Measurements from ENCODE around the gene INO80D. TPM values are rescaled to one million over a fixed set of nuclear protein-coding genes. Genes with fewer than 3 reads are reported as not detected.
"Not testable (repeated sequence)": the region's sequence is repeated elsewhere in the genome, so short reads cannot be mapped to it uniquely, and the experiment has no call there.

INO80D gene
- total RNA-seq, 1 experiment from 2014 or later = 20.2 TPM

GRCh38 chr2:206108713-206109112 lies 22.7 kb upstream of the INO80D start:
- no peaks in the 10 kb centered on the region for H3K27me3 Mint-ChIP-seq (ENCODE audit: unreplicated experiment)
- no peak for DNase-seq
- no peak overlapping the region for H3K4me3 Mint-ChIP-seq (ENCODE audit: low read depth, unreplicated experiment)
- no peak overlapping the region for H3K27ac Mint-ChIP-seq (ENCODE audit: unreplicated experiment)
- no peaks in the 10 kb centered on the region for H3K9me3 Mint-ChIP-seq (ENCODE audit: low read depth, unreplicated experiment)
- no TSS peak for BruUV-seq (replicated peaks)
- peaks cover 3% of the 10 kb centered on the region for H3K36me3 Mint-ChIP-seq (ENCODE audit: insufficient read depth, unreplicated experiment)
- CTCF ChIA-PET = interaction anchor here (0.7 kb wide), 1 partner anchor 53 kb away, joined by 5 read pairs; no protein-coding TSS in a partner anchor
- peaks cover 9% of the 10 kb centered on the region for H3K4me1 Mint-ChIP-seq (ENCODE audit: low read depth, unreplicated experiment)
- no peak for TF ChIP-seq CTCF (IDR thresholded peaks at IDR 0.05; ENCODE audit: unreplicated experiment)
- intact Hi-C loops (cut with micrococcal nuclease; ENCODE audit: unreplicated experiment) = no loop called here

- H3K4me3 Mint-ChIP-seq (ENCODE audit: low read depth, unreplicated experiment) = no peak overlapping the region
- CTCF ChIA-PET = no interaction called here
- DNase-seq = no peak
- no peak for TF ChIP-seq CTCF (IDR thresholded peaks at IDR 0.05; ENCODE audit: unreplicated experiment)
- H3K4me1 Mint-ChIP-seq (ENCODE audit: low read depth, unreplicated experiment) = peaks cover 9% of the 10 kb centered on the region
- H3K9me3 Mint-ChIP-seq (ENCODE audit: low read depth, unreplicated experiment) = no peaks in the 10 kb centered on the region
- intact Hi-C loops (cut with micrococcal nuclease; ENCODE audit: unreplicated experiment) = no loop called here
- H3K36me3 Mint-ChIP-seq (ENCODE audit: insufficient read depth, unreplicated experiment) = peaks cover 3% of the 10 kb centered on the region
- no peaks in the 10 kb centered on the region for H3K27me3 Mint-ChIP-seq (ENCODE audit: unreplicated experiment)
- H3K27ac Mint-ChIP-seq (ENCODE audit: unreplicated experiment) = no peak overlapping the region
- no TSS peak for BruUV-seq (replicated peaks)
Measured at GRCh38 chr2:206105541-206105940, 19.6 kb upstream of the INO80D start.

GRCh38 chr2:206105038-206105437 lies 19.1 kb upstream of the INO80D start:
- CTCF ChIA-PET = no interaction called here
- Mint-ChIP-seq H3K36me3 (ENCODE audit: insufficient read depth, unreplicated experiment) (peaks cover 3% of the 10 kb centered on the region), H3K27me3 (ENCODE audit: unreplicated experiment) (no peaks in the 10 kb centered on the region), H3K9me3 (ENCODE audit: low read depth, unreplicated experiment) (no peaks in the 10 kb centered on the region), H3K4me1 (ENCODE audit: low read depth, unreplicated experiment) (peaks cover 9% of the 10 kb centered on the region), H3K27ac (ENCODE audit: unreplicated experiment) (no peak overlapping the region), H3K4me3 (ENCODE audit: low read depth, unreplicated experiment) (no peak overlapping the region)
- no peak for DNase-seq
- no peak for TF ChIP-seq CTCF (IDR thresholded peaks at IDR 0.05; ENCODE audit: unreplicated experiment)
- no TSS peak for BruUV-seq (replicated peaks)
- intact Hi-C loops (cut with micrococcal nuclease; ENCODE audit: unreplicated experiment) = no loop called here

- not testable (repeated sequence) for H3K4me3 Mint-ChIP-seq (ENCODE audit: low read depth, unreplicated experiment)
Measured at GRCh38 chr2:206098872-206099271, 12.9 kb upstream of the INO80D start.

GRCh38 chr2:206098471-206098870 lies 12.5 kb upstream of the INO80D start:
- intact Hi-C loops (cut with micrococcal nuclease; ENCODE audit: unreplicated experiment) = no loop called here
- H3K27me3 Mint-ChIP-seq (ENCODE audit: unreplicated experiment) = no peaks in the 10 kb centered on the region
- H3K9me3 Mint-ChIP-seq (ENCODE audit: low read depth, unreplicated experiment) = no peaks in the 10 kb centered on the region
- H3K4me3 Mint-ChIP-seq (ENCODE audit: low read depth, unreplicated experiment) = no peak overlapping the region
- no peak for TF ChIP-seq CTCF (IDR thresholded peaks at IDR 0.05; ENCODE audit: unreplicated experiment)
- CTCF ChIA-PET = no interaction called here
- no peaks in the 10 kb centered on the region for H3K4me1 Mint-ChIP-seq (ENCODE audit: low read depth, unreplicated experiment)
- H3K27ac Mint-ChIP-seq (ENCODE audit: unreplicated experiment) = no peak overlapping the region
- DNase-seq = no peak
- H3K36me3 Mint-ChIP-seq (ENCODE audit: insufficient read depth, unreplicated experiment) = no peaks in the 10 kb centered on the region
- no TSS peak for BruUV-seq (replicated peaks)

More at GRCh38 chr2:206098872-206099271, 12.9 kb upstream of the INO80D start:
- H3K27me3 Mint-ChIP-seq (ENCODE audit: unreplicated experiment); H3K4me1 Mint-ChIP-seq (ENCODE audit: low read depth, unreplicated experiment); H3K36me3 Mint-ChIP-seq (ENCODE audit: insufficient read depth, unreplicated experiment); H3K9me3 Mint-ChIP-seq (ENCODE audit: low read depth, unreplicated experiment); intact Hi-C loops (cut with micrococcal nuclease; ENCODE audit: unreplicated experiment); H3K27ac Mint-ChIP-seq (ENCODE audit: unreplicated experiment); BruUV-seq (replicated peaks); DNase-seq; CTCF ChIA-PET: not testable (repeated sequence)
